Measurements from ENCODE around the gene WDR86.

WDR86 gene

GRCh38 chr7:151412318-151412717 lies 2.5 kb upstream of the WDR86 start:
- Histone ChIP-seq H3K9me3 (ENCODE audit: control insufficient read depth, insufficient read depth, low read length) (no peaks in the 10 kb centered on the region), H3K4me3 (ENCODE audit: low read length) (no peak overlapping the region), H3K27me3 (ENCODE audit: control insufficient read depth, low read length) (peaks cover 47% of the 10 kb centered on the region), H3K27ac (ENCODE audit: low read depth, low read length) (no peak overlapping the region), H3F3A (ENCODE audit: control insufficient read depth, insufficient read depth) (no peaks in the 10 kb centered on the region), H3K36me3 (ENCODE audit: control insufficient read depth, low read length) (no peaks in the 10 kb centered on the region), H3K9me2 (replicated peaks; ENCODE audit: control insufficient read depth, low read length) (no peaks in the 10 kb centered on the region), H3K79me2 (ENCODE audit: control insufficient read depth, low read length) (no peaks in the 10 kb centered on the region), H3K4me2 (ENCODE audit: low read length) (no peak overlapping the region), H4K20me1 (ENCODE audit: control insufficient read depth, insufficient read depth, low read depth, low read length) (no peaks in the 10 kb centered on the region), H3K4me1 (ENCODE audit: control insufficient read depth, low read length) (peaks cover 9% of the 10 kb centered on the region)
- no peak for TF ChIP-seq CTCF (IDR thresholded peaks at IDR 0.05; ENCODE audit: low read depth, low read length, poor library complexity, severe bottlenecking)
- TF ChIP-seq EZH2phosphoT487 (IDR thresholded peaks at IDR 0.05; ENCODE audit: borderline replicate concordance, low read length): no peak

- Histone ChIP-seq H3K4me2 (ENCODE audit: low read length) (no peak overlapping the region), H3F3A (ENCODE audit: control insufficient read depth, insufficient read depth) (no peaks in the 10 kb centered on the region), H3K4me1 (ENCODE audit: control insufficient read depth, low read length) (peaks cover 9% of the 10 kb centered on the region), H3K79me2 (ENCODE audit: control insufficient read depth, low read length) (no peaks in the 10 kb centered on the region), H3K9me2 (replicated peaks; ENCODE audit: control insufficient read depth, low read length) (no peaks in the 10 kb centered on the region), H3K36me3 (ENCODE audit: control insufficient read depth, low read length) (no peaks in the 10 kb centered on the region), H3K4me3 (ENCODE audit: low read length) (no peak overlapping the region), H4K20me1 (ENCODE audit: control insufficient read depth, insufficient read depth, low read depth, low read length) (no peaks in the 10 kb centered on the region), H3K27me3 (ENCODE audit: control insufficient read depth, low read length) (peaks cover 47% of the 10 kb centered on the region), H3K27ac (ENCODE audit: low read depth, low read length) (no peak overlapping the region), H3K9me3 (ENCODE audit: control insufficient read depth, insufficient read depth, low read length) (no peaks in the 10 kb centered on the region)
- TF ChIP-seq EZH2phosphoT487 (IDR thresholded peaks at IDR 0.05; ENCODE audit: borderline replicate concordance, low read length): no peak
- TF ChIP-seq CTCF (IDR thresholded peaks at IDR 0.05; ENCODE audit: low read depth, low read length, poor library complexity, severe bottlenecking): no peak
These were observed 1.7 kb upstream of the WDR86 start for GRCh38 chr7:151411551-151411950.

DNA sequence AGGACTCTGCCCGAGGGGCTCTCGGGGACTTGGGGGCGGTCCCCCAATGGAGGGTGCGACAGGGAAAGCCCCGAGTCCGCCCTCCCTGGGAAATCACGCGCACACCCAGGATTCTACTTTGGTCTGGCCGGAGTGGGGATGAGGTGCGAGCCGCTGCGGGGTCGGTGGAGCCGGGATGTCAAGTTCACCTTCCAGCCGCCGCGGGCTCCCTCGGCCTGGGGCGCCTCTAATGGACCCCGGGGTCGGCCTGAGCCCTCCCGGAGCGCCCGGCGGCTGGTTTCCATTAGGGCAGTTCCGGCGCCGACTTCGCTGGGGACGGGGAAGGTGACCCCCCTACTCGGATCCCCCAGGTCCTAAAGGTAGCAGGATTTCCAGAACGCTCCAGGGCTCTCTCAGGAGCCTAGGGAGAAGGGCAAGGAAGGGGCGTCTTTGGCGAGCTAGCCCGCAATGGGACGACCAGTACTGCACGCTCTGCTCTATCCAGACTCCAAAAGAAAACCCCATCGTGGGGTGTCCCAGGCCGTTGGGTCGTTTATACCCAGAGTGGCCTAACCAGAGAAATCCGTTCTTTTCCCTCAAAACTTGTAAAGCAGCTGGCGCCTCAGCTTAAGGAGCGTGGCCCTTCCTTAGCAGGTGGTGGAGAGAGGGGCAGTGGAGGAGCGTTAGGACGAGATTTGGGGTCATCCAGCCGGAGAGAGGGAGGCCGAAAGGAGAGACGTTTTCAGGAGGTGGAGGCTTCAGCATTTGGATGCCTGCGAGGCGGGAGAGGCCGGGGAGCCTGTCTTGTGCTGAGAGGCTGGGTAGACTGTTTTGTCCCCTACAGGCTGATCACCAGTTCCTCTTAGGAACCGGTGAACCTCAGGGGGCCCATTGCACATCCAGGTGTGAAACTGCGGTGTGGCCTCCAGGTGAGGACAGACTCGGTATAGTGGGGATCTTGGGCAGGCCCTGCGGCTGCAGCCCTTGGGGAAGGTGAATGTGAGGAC lies 860 bp upstream of the WDR86 start:
- Histone ChIP-seq H3K4me1 (ENCODE audit: control insufficient read depth, low read length) (peaks cover 9% of the 10 kb centered on the region), H3K9me2 (replicated peaks; ENCODE audit: control insufficient read depth, low read length) (no peaks in the 10 kb centered on the region), H3K4me3 (ENCODE audit: low read length) (no peak overlapping the region), H3K27me3 (ENCODE audit: control insufficient read depth, low read length) (peaks cover 44% of the 10 kb centered on the region), H4K20me1 (ENCODE audit: control insufficient read depth, insufficient read depth, low read depth, low read length) (no peaks in the 10 kb centered on the region), H3F3A (ENCODE audit: control insufficient read depth, insufficient read depth) (no peaks in the 10 kb centered on the region), H3K9me3 (ENCODE audit: control insufficient read depth, insufficient read depth, low read length) (no peaks in the 10 kb centered on the region), H3K4me2 (ENCODE audit: low read length) (no peak overlapping the region), H3K27ac (ENCODE audit: low read depth, low read length) (no peak overlapping the region), H3K79me2 (ENCODE audit: control insufficient read depth, low read length) (no peaks in the 10 kb centered on the region), H3K36me3 (ENCODE audit: control insufficient read depth, low read length) (no peaks in the 10 kb centered on the region)
- TF ChIP-seq CTCF (IDR thresholded peaks at IDR 0.05; ENCODE audit: low read depth, low read length, poor library complexity, severe bottlenecking): no peak
- 0 out of 2 replicates have a peak, but pooled peaks have one; percentile 36 for TF ChIP-seq EZH2phosphoT487 (IDR thresholded peaks at IDR 0.05; ENCODE audit: borderline replicate concordance, low read length)

All from DOHH2 (cell line).